H1 (cell line): ENCODE measurements around the gene MFN1. TPM values are rescaled to one million over a fixed set of nuclear protein-coding genes. Genes with fewer than 3 reads are reported as not detected.

ENCODE experiments used
- CTCF ChIA-PET: fragments of 300-600 bp; sonication (Branson Sonifier 250); formaldehyde crosslinking; loops from one replicate; lab custom pipeline; 2021; ENCODE audit not compliant: partially characterized antibody; lab: Charles Lee
- POLR2A ChIA-PET: fragments of 300-600 bp; sonication (Branson Sonifier 250); formaldehyde crosslinking; loops from one replicate; lab custom pipeline; 2021; ENCODE audit warnings: inconsistent platforms; ENCODE audit not compliant: partially characterized antibody; lab: Charles Lee
- DNase-seq, 2 experiments: peaks; one replicate each; pipeline versions ENCODE4 v3.0.0 to v3.0.0-alpha.2; 2010 to 2022; ENCODE audit warnings: low spot score in 2 of 2, low read depth in 1 of 2, mixed read lengths in 1 of 2
- FAIRE-seq: peaks from 2 replicates; lab custom pipeline; 2011; peaks lifted over from hg19 to GRCh38; lab: Jason Lieb, UNC
- H2AFZ ChIP-seq: 2 replicates; pipeline ENCODE4 v1.8.1; 2012; ENCODE audit warnings: low read length, inconsistent platforms
- H2AK5ac ChIP-seq: 2 replicates; pipeline ENCODE4 v1.6.1; 2013; ENCODE audit warnings: low read depth, low read length
- H2BK120ac ChIP-seq: replicated peaks from 2 replicates; pipeline ENCODE3; 2013; ENCODE audit warnings: low read depth, low read length, inconsistent platforms
- H2BK12ac ChIP-seq: 2 replicates; pipeline ENCODE4 v1.6.1; 2013; ENCODE audit warnings: low read depth, low read length
- H2BK15ac ChIP-seq: 2 replicates; pipeline ENCODE4 v1.6.1; 2013; ENCODE audit warnings: low read length
- H2BK20ac ChIP-seq: 2 replicates; pipeline ENCODE4 v1.6.1; 2013; ENCODE audit warnings: low read length
- H2BK5ac ChIP-seq: 2 replicates; pipeline ENCODE4 v1.6.1; 2013; ENCODE audit warnings: low read depth, low read length
- H3K14ac ChIP-seq: 2 replicates; pipeline ENCODE4 v1.6.1; 2013; ENCODE audit warnings: inconsistent platforms; ENCODE audit not compliant: insufficient read length
- H3K18ac ChIP-seq: 2 replicates; pipeline ENCODE4 v1.6.1; 2013; ENCODE audit warnings: low read length; ENCODE audit errors: extremely low read depth
- H3K23ac ChIP-seq: 2 replicates; pipeline ENCODE4 v1.6.1; 2013; ENCODE audit warnings: inconsistent platforms; ENCODE audit not compliant: insufficient read length
- H3K23me2 ChIP-seq: 2 replicates; pipeline ENCODE4 v1.6.1; 2013; ENCODE audit warnings: low read depth, low read length
- H3K27ac ChIP-seq: 2 replicates; pipeline ENCODE4 v1.6.1; 2011; ENCODE audit warnings: low read depth, low read length, inconsistent platforms
- H3K27me3 ChIP-seq, 4 experiments: replicated peaks in 1 of 4; 1 replicate in 1 of 4; 2 replicates in 3 of 4; pipeline versions ENCODE4 v1.6.1 to v1.8.1; 2011 to 2013; ENCODE audit warnings: low read length in 3 of 4, mild to moderate bottlenecking in 3 of 4, inconsistent platforms in 2 of 4, mixed read lengths in 2 of 4, moderate library complexity in 1 of 4; ENCODE audit not compliant: control insufficient read depth in 3 of 4, insufficient read depth in 3 of 4; ENCODE audit errors: extremely low read depth in 1 of 4
- H3K36me3 ChIP-seq, 4 experiments: 2 replicates each; pipeline versions ENCODE4 v1.6.1 to v1.8.1; 2011 to 2013; ENCODE audit warnings: mild to moderate bottlenecking in 4 of 4, low read length in 3 of 4, moderate library complexity in 2 of 4, control low read depth in 1 of 4, inconsistent platforms in 1 of 4; ENCODE audit not compliant: insufficient read depth in 4 of 4, control insufficient read depth in 2 of 4
- H3K4ac ChIP-seq: replicated peaks from 2 replicates; pipeline ENCODE3; 2013; ENCODE audit warnings: low read length, low read depth, mixed read lengths, inconsistent platforms; ENCODE audit not compliant: insufficient read length
- H3K4me1 ChIP-seq, 4 experiments: replicated peaks in 1 of 4; 1 replicate in 1 of 4; 2 replicates in 3 of 4; pipeline versions ENCODE4 v1.6.1 to v1.8.1; 2011 to 2013; ENCODE audit warnings: low read length in 3 of 4, inconsistent platforms in 2 of 4, mixed read lengths in 1 of 4; ENCODE audit not compliant: insufficient read depth in 4 of 4, control insufficient read depth in 3 of 4
- H3K4me2 ChIP-seq, 2 experiments: 2 replicates each; pipeline versions ENCODE4 v1.6.1 to v1.8.1; 2011 to 2013; ENCODE audit warnings: low read depth in 2 of 2, low read length in 2 of 2, control low read depth in 1 of 2, inconsistent platforms in 1 of 2, mild to moderate bottlenecking in 1 of 2; ENCODE audit not compliant: insufficient read depth in 1 of 2
- H3K4me3 ChIP-seq, 4 experiments: fragments of 200-600, 300-600 bp in 1 of 4; sonication (generic), shearing (Covaris generic), sonication (Bioruptor Twin) in 1 of 4; 2 replicates each; pipeline versions ENCODE4 v1.5.1 to v1.8.1; 2011 to 2016; ENCODE audit warnings: low read length in 4 of 4, low read depth in 3 of 4, control low read depth in 2 of 4, inconsistent platforms in 2 of 4, mild to moderate bottlenecking in 2 of 4, mixed read lengths in 1 of 4, moderate library complexity in 1 of 4; ENCODE audit not compliant: insufficient read depth in 2 of 4; ENCODE audit errors: extremely low read depth in 1 of 4
- H3K56ac ChIP-seq: replicated peaks from 2 replicates; pipeline ENCODE3; 2013; ENCODE audit warnings: low read depth, mild to moderate bottlenecking, mixed read lengths, low read length, inconsistent platforms; ENCODE audit not compliant: insufficient read length
- H3K79me1 ChIP-seq: 2 replicates; pipeline ENCODE4 v1.6.1; 2013; ENCODE audit warnings: low read depth, low read length, control low read depth
- H3K79me2 ChIP-seq, 2 experiments: 2 replicates each; pipeline versions ENCODE4 v1.6.1 to v1.8.1; 2012 to 2013; ENCODE audit warnings: low read length in 2 of 2, mild to moderate bottlenecking in 2 of 2, inconsistent platforms in 1 of 2; ENCODE audit not compliant: insufficient read depth in 2 of 2, control insufficient read depth in 1 of 2
- H3K9ac ChIP-seq, 4 experiments: replicated peaks in 1 of 4; 1 replicate in 1 of 4; 2 replicates in 3 of 4; pipeline versions ENCODE4 v1.6.1 to v1.8.1; 2011 to 2013; ENCODE audit warnings: low read depth in 3 of 4, low read length in 3 of 4, control low read depth in 2 of 4, mild to moderate bottlenecking in 2 of 4, moderate library complexity in 2 of 4, inconsistent platforms in 1 of 4; ENCODE audit errors: extremely low read depth in 1 of 4
- H3K9me3 ChIP-seq, 2 experiments: 2 replicates each; pipeline versions ENCODE4 v1.6.1 to v1.8.1; 2012 to 2013; ENCODE audit warnings: mild to moderate bottlenecking in 2 of 2, moderate library complexity in 2 of 2, control low read depth in 1 of 2, inconsistent platforms in 1 of 2, low read depth in 1 of 2, low read length in 1 of 2, mixed read lengths in 1 of 2; ENCODE audit not compliant: insufficient read depth in 2 of 2
- H4K20me1 ChIP-seq, 2 experiments: replicated peaks in 1 of 2; 2 replicates each; pipeline versions ENCODE3 to v1.8.1; 2011 to 2013; ENCODE audit warnings: inconsistent platforms in 2 of 2, low read length in 2 of 2, mild to moderate bottlenecking in 1 of 2; ENCODE audit not compliant: insufficient read depth in 2 of 2, control insufficient read depth in 1 of 2
- H4K5ac ChIP-seq: 2 replicates; pipeline ENCODE4 v1.6.1; 2013; ENCODE audit warnings: low read length, low read depth, mixed read lengths, inconsistent platforms; ENCODE audit not compliant: insufficient read length
- H4K8ac ChIP-seq: 2 replicates; pipeline ENCODE4 v1.8.0; 2013; ENCODE audit warnings: mild to moderate bottlenecking, moderate library complexity, low read length, inconsistent platforms; ENCODE audit not compliant: insufficient read depth; ENCODE audit errors: extremely low read depth
- H4K91ac ChIP-seq: replicated peaks from 2 replicates; pipeline ENCODE3; 2013; ENCODE audit warnings: low read length, mixed read lengths, inconsistent platforms; ENCODE audit not compliant: insufficient read length
- ATF2 ChIP-seq: IDR thresholded peaks from 2 replicates; pipeline ENCODE4 v1.6.1; 2012; ENCODE audit warnings: low read length, inconsistent platforms
- BRCA1 ChIP-seq: IDR thresholded peaks from 2 replicates; pipeline ENCODE4 v1.6.1; 2012; ENCODE audit warnings: low read depth, low read length, improper control_type of control experiment
- CHD1 ChIP-seq: IDR thresholded peaks from 2 replicates; pipeline ENCODE4 v1.6.1; 2012; ENCODE audit warnings: low read depth, low read length, improper control_type of control experiment
- EP300 ChIP-seq, 2 experiments: IDR thresholded peaks; 1 replicate in 1 of 2; 2 replicates in 1 of 2; pipeline ENCODE4 v1.6.1; 2011 to 2012; ENCODE audit warnings: low read depth in 2 of 2, low read length in 2 of 2, mild to moderate bottlenecking in 2 of 2, borderline replicate concordance in 1 of 2, inconsistent platforms in 1 of 2, moderate library complexity in 1 of 2
- GABPA ChIP-seq: IDR thresholded peaks from 2 replicates; pipeline ENCODE4 v1.6.1; 2011; ENCODE audit warnings: mild to moderate bottlenecking, low read length, moderate library complexity, borderline replicate concordance; ENCODE audit not compliant: insufficient read depth
- GTF2F1 ChIP-seq: IDR thresholded peaks from 2 replicates; pipeline ENCODE4 v1.6.1; 2012; ENCODE audit warnings: low read depth, low read length, improper control_type of control experiment, borderline replicate concordance
- KDM1A ChIP-seq: fragments of 200-600, 300-600 bp; sonication (generic); IDR thresholded peaks from 2 replicates; pipeline ENCODE4 v1.7.1; 2016; ENCODE audit warnings: mild to moderate bottlenecking, low read length, borderline replicate concordance
- NANOG ChIP-seq: IDR thresholded peaks from 2 replicates; pipeline ENCODE4 v1.6.1; 2011; ENCODE audit warnings: low read length, low read depth, mild to moderate bottlenecking, inconsistent platforms; ENCODE audit not compliant: insufficient read depth, poor library complexity, severe bottlenecking
- POLR2A ChIP-seq, 2 experiments: IDR thresholded peaks; 1 replicate in 1 of 2; 2 replicates in 1 of 2; pipeline ENCODE4 v1.6.1; 2011; ENCODE audit warnings: low read depth in 2 of 2, low read length in 2 of 2, mild to moderate bottlenecking in 2 of 2; ENCODE audit errors: control extremely low read depth in 1 of 2
- RAD21 ChIP-seq, 2 experiments: IDR thresholded peaks in 1 of 2; conservative IDR thresholded peaks in 1 of 2; 2 replicates each; pipeline ENCODE4 v1.6.1; 2011; ENCODE audit warnings: low read depth in 2 of 2, low read length in 2 of 2, improper control_type of control experiment in 1 of 2, inconsistent platforms in 1 of 2, mild to moderate bottlenecking in 1 of 2, moderate library complexity in 1 of 2
- SP1 ChIP-seq: IDR thresholded peaks from 2 replicates; pipeline ENCODE4 v1.6.1; 2011; ENCODE audit warnings: low read depth, low read length
- TCF12 ChIP-seq: IDR thresholded peaks from 2 replicates; pipeline ENCODE4 v1.6.1; 2011; ENCODE audit warnings: low read depth, mild to moderate bottlenecking, low read length
- YY1 ChIP-seq: IDR thresholded peaks from 2 replicates; pipeline ENCODE4 v1.6.1; 2011; ENCODE audit warnings: low read depth, mild to moderate bottlenecking, low read length
- WGBS, 2 experiments: shearing (Covaris generic) in 1 of 2; methylation state at CpG; one replicate each; pipeline versions ENCODE4 v1.1.6 to v1.1.7; 2013 to 2015; ENCODE audit warnings: low lambda C conversion rate in 2 of 2, mixed read lengths in 2 of 2, inconsistent platforms in 1 of 2, low coverage in 1 of 2, missing lambda C conversion rate in 1 of 2; ENCODE audit not compliant: insufficient replicate concordance in 2 of 2, insufficient coverage in 1 of 2, insufficient read length in 1 of 2; ENCODE audit errors: extremely low coverage in 1 of 2, missing lambda C conversion rate in 1 of 2; 5-methylcytosine and 5-hydroxymethylcytosine counted together
- polyA plus RNA-seq, 7 experiments: library from polyadenylated mRNA; depleted of rRNA in 3 of 7; stranded (reverse) in 5 of 7; unstranded in 2 of 7; fragments of >200 nt in 5 of 7; fragments of 200-250 nt in 2 of 7; gene quantifications; 1 replicate in 5 of 7; 2 replicates in 1 of 7; 4 replicates in 1 of 7; pipeline versions ENCODE4 v1.2.1 to v1.2.3, GENCODE V29; 2011 to 2013; ENCODE audit warnings: missing spikeins in 2 of 7, mixed read lengths in 2 of 7
- total RNA-seq: library from RNA; stranded (reverse); fragmentation: NEBNext Ultra II Directional; extraction: Animal tissue kit (Norgen Biotek cat#: 25700); gene quantifications from 2 replicates; pipeline ENCODE4 v1.2.1, GENCODE V29; 2021

The MFN1 gene
- total and polyA plus RNA-seq, 2 of the 8 experiments (the other 6 are each of a cell fraction or from before 2014, with no cell fraction given), result 9.1 to 35.6 TPM

GRCh38 chr3:179432451-179432850 is 84.9 kb downstream of the MFN1 start:
- Histone ChIP-seq H3K18ac (no peak overlapping the region), H3K27me3 (no peaks in the 10 kb centered on the region), H3K23me2 (no peaks in the 10 kb centered on the region), H3K14ac (no peak overlapping the region), H3K9me3 (no peaks in the 10 kb centered on the region), H3K4me2 (no peak overlapping the region), H2AFZ (no peak overlapping the region), H3K4me3 (no peak overlapping the region), H2BK120ac (no peak overlapping the region), H3K4ac (no peak overlapping the region), H2BK12ac (no peak overlapping the region), H3K36me3 (no peaks in the 10 kb centered on the region), H4K8ac (no peak overlapping the region), H3K23ac (no peak overlapping the region), H4K91ac (no peak overlapping the region), H3K79me1 (no peaks in the 10 kb centered on the region; the same call in 1 of the 2 replicates), H4K20me1 (no peaks in the 10 kb centered on the region), H3K9ac (no peak overlapping the region), H3K4me1 (no peaks in the 10 kb centered on the region), H2BK20ac (no peak overlapping the region), H3K27ac (no peak overlapping the region), H2BK5ac (no peak overlapping the region), H4K5ac (no peak overlapping the region), H3K56ac (no peak overlapping the region), H3K79me2 (0 out of 4 replicates have a peak, but pooled peaks cover 0 to 2% of the 10 kb centered on the region in 2 experiments), H2BK15ac (no peak overlapping the region), H2AK5ac (no peak overlapping the region)
- DNase-seq (no peak), FAIRE-seq (no peak)
- WGBS, 2 experiments, result 89% methylated on average over 1 of the region's 1 CpG; no CpG with 5 or more reads in 1 of the 2 experiments
- ChIA-PET CTCF (no interaction called here), POLR2A (interaction anchor here (1.4 kb wide), 1 partner anchor 130 kb away, joined by 4 read pairs; the partner anchor contains the start of gene ACTL6A)
- TF ChIP-seq GABPA (no peak), TCF12 (no peak), NANOG (no peak), EP300 (IDR thresholded peaks at IDR 0.05; ENCODE audit: borderline replicate concordance in 1 of 2, low read depth in 2 of 2, low read length in 2 of 2) (no peak), BRCA1 (no peak), POLR2A (IDR thresholded peaks at IDR 0.05; ENCODE audit: control extremely low read depth in 1 of 2, low read depth in 2 of 2, low read length in 2 of 2) (no peak), GTF2F1 (no peak), CHD1 (no peak), KDM1A (no peak), RAD21 (IDR thresholded peaks at IDR 0.05 in 1 of 2, conservative IDR thresholded peaks at IDR 0.05 in 1 of 2; ENCODE audit: low read depth in 2 of 2, low read length in 2 of 2) (no peak), ATF2 (no peak), YY1 (no peak), SP1 (no peak)
